ENCODE data around the gene PDIA5. TPM values are rescaled to one million over a fixed set of nuclear protein-coding genes. Genes with fewer than 3 reads are reported as not detected.

Gene PDIA5
- total RNA-seq, 1 donor from 2014 or later: 6.0 TPM

GRCh38 chr3:123082370-123083065 is 15.7 kb downstream of the PDIA5 start:
- Histone ChIP-seq H3K9me3 (replicated peaks) (no peaks in the 10 kb centered on the region), H3K36me3 (no peaks in the 10 kb centered on the region), H3K27me3 (ENCODE audit: low read depth) (no peaks in the 10 kb centered on the region), H3K4me3 (no peak overlapping the region), H3K4me1 (peaks cover 71% of the 10 kb centered on the region), H3K27ac (replicated peaks) (peak overlapping the region; percentile 34)
- DNase-seq: no peak
- intact Hi-C loops (cut with micrococcal nuclease): no loop called here
- TF ChIP-seq CTCF (IDR thresholded peaks at IDR 0.05; ENCODE audit: borderline replicate concordance): no peak

GRCh38 chr3:123083383-123084124 is 16.7 kb downstream of the PDIA5 start:
- Histone ChIP-seq H3K36me3 (no peaks in the 10 kb centered on the region), H3K27me3 (ENCODE audit: low read depth) (no peaks in the 10 kb centered on the region), H3K4me3 (no peak overlapping the region), H3K27ac (replicated peaks) (peak overlapping the region; percentile 34), H3K9me3 (replicated peaks) (no peaks in the 10 kb centered on the region), H3K4me1 (peaks cover 63% of the 10 kb centered on the region)
- no peak for TF ChIP-seq CTCF (IDR thresholded peaks at IDR 0.05; ENCODE audit: borderline replicate concordance)
- no peak for DNase-seq
- intact Hi-C loops (cut with micrococcal nuclease): no loop called here

- Histone ChIP-seq H3K4me1 (peaks cover 69% of the 10 kb centered on the region), H3K9me3 (replicated peaks) (no peaks in the 10 kb centered on the region), H3K27ac (replicated peaks) (peak overlapping the region; percentile 34), H3K27me3 (ENCODE audit: low read depth) (no peaks in the 10 kb centered on the region), H3K36me3 (no peaks in the 10 kb centered on the region), H3K4me3 (no peak overlapping the region)
- intact Hi-C loops (cut with micrococcal nuclease): no loop called here
- no peak for TF ChIP-seq CTCF (IDR thresholded peaks at IDR 0.05; ENCODE audit: borderline replicate concordance)
- DNase-seq: peak; percentile 54
These were observed 17.4 kb downstream of the PDIA5 start for GRCh38 chr3:123084192-123084591.

- DNase-seq: no peak
These were observed 18.0 kb downstream of the PDIA5 start for GRCh38 chr3:123084738-123085237.

More at GRCh38 chr3:123084738-123085237, 18.0 kb downstream of the PDIA5 start:
- H3K27me3 ChIP-seq (ENCODE audit: low read depth): no peaks in the 10 kb centered on the region
- intact Hi-C loops (cut with micrococcal nuclease): no loop called here
- no peaks in the 10 kb centered on the region for H3K36me3 ChIP-seq
- H3K4me3 ChIP-seq: no peak overlapping the region
- peaks cover 70% of the 10 kb centered on the region for H3K4me1 ChIP-seq
- H3K27ac ChIP-seq (replicated peaks): peak overlapping the region; percentile 34
- no peak for TF ChIP-seq CTCF (IDR thresholded peaks at IDR 0.05; ENCODE audit: borderline replicate concordance)
- no peaks in the 10 kb centered on the region for H3K9me3 ChIP-seq (replicated peaks)
